ENCODE measurements around the gene CAB39. TPM values are rescaled to one million over a fixed set of nuclear protein-coding genes. Genes with fewer than 3 reads are reported as not detected.
A peak's percentile ranks its signal among the peaks of the same experiment; 100 is the strongest.

CAB39 gene
- total and polyA plus RNA-seq, 4 donors: 19.4 to 123 (median 57.1) TPM

- no peak overlapping the region for H3K27ac ChIP-seq (ENCODE audit: low read depth in 1 of 2, low read length in 1 of 2)
- peaks cover 0 to 68% (median 34%) of the 10 kb centered on the region in 5 donors for H3K4me1 ChIP-seq (ENCODE audit: control insufficient read depth in 5 of 5, insufficient read depth in 5 of 5, low read length in 5 of 5)
- 69 to 75% methylated on average over 13 to 15 of the region's 15 CpGs for WGBS, 2 donors
- no peaks in the 10 kb centered on the region for H3K27me3 ChIP-seq (ENCODE audit: control insufficient read depth in 3 of 3, insufficient read depth in 3 of 3, low read length in 2 of 3)
- no peak for ATAC-seq (ENCODE audit: insufficient read depth, low FRiP score)
- H3K36me3 ChIP-seq (ENCODE audit: control insufficient read depth in 4 of 4, insufficient read depth in 4 of 4, low read length in 4 of 4): no peaks in the 10 kb centered on the region
- no peak for TF ChIP-seq CTCF (IDR thresholded peaks at IDR 0.05; ENCODE audit: control extremely low read depth, extremely low read depth)
- no peaks in the 10 kb centered on the region for H3K9me3 ChIP-seq (ENCODE audit: control insufficient read depth in 4 of 4, insufficient read depth in 3 of 4, low read length in 3 of 4)
- H3K9ac ChIP-seq (ENCODE audit: insufficient read depth in 1 of 2, low read length in 2 of 2): peak overlapping the region; percentile 4 to 40
- peak; percentile 83 to 94 (median 87) for DNase-seq
- H3K4me3 ChIP-seq: no peak overlapping the region
Observed at GRCh38 chr2:230868161-230868946, 155.7 kb downstream of the CAB39 start.

GRCh38 chr2:230868947-230869913 is 156.6 kb downstream of the CAB39 start:
- H3K9ac ChIP-seq (ENCODE audit: insufficient read depth in 1 of 2, low read length in 2 of 2): peak overlapping the region; percentile 4 to 72
- H3K4me1 ChIP-seq (ENCODE audit: control insufficient read depth in 5 of 5, insufficient read depth in 5 of 5, low read length in 5 of 5): peaks cover 0 to 67% (median 34%) of the 10 kb centered on the region in 5 donors
- no peak overlapping the region for H3K27ac ChIP-seq (ENCODE audit: low read depth in 1 of 2, low read length in 1 of 2)
- WGBS, 2 donors: 59 to 73% methylated on average over 19 of the region's 19 CpGs
- DNase-seq: peak; percentile 91 to 96 (median 95)
- peaks cover 0 to 8% (median 0%) of the 10 kb centered on the region in 4 donors for H3K36me3 ChIP-seq (ENCODE audit: control insufficient read depth in 4 of 4, insufficient read depth in 4 of 4, low read length in 4 of 4)
- no peak for ATAC-seq (ENCODE audit: insufficient read depth, low FRiP score)
- H3K27me3 ChIP-seq (ENCODE audit: control insufficient read depth in 3 of 3, insufficient read depth in 3 of 3, low read length in 2 of 3): no peaks in the 10 kb centered on the region
- TF ChIP-seq CTCF (IDR thresholded peaks at IDR 0.05; ENCODE audit: control extremely low read depth, extremely low read depth): no peak
- H3K4me3 ChIP-seq: no peak overlapping the region
- H3K9me3 ChIP-seq (ENCODE audit: control insufficient read depth in 4 of 4, insufficient read depth in 3 of 4, low read length in 3 of 4): no peaks in the 10 kb centered on the region

- Histone ChIP-seq H3K4me1 (ENCODE audit: control insufficient read depth in 5 of 5, insufficient read depth in 5 of 5, low read length in 5 of 5) (peaks cover 0 to 64% (median 34%) of the 10 kb centered on the region in 5 donors), H3K4me3 (no peak overlapping the region), H3K27ac (ENCODE audit: low read depth in 1 of 2, low read length in 1 of 2) (no peak overlapping the region), H3K27me3 (ENCODE audit: control insufficient read depth in 3 of 3, insufficient read depth in 3 of 3, low read length in 2 of 3) (no peaks in the 10 kb centered on the region), H3K9ac (ENCODE audit: insufficient read depth in 1 of 2, low read length in 2 of 2) (peak overlapping the region in 1 of 2 donors; percentile 61), H3K9me3 (ENCODE audit: control insufficient read depth in 4 of 4, insufficient read depth in 3 of 4, low read length in 3 of 4) (no peaks in the 10 kb centered on the region), H3K36me3 (ENCODE audit: control insufficient read depth in 4 of 4, insufficient read depth in 4 of 4, low read length in 4 of 4) (peaks cover 0 to 15% (median 1%) of the 10 kb centered on the region in 4 donors)
- ATAC-seq (ENCODE audit: insufficient read depth, low FRiP score) (no peak), DNase-seq (peak in 2 of 3 donors; percentile 11 to 31)
- WGBS, 2 donors: 41 to 72% methylated on average over 11 of the region's 11 CpGs
- no peak for TF ChIP-seq CTCF (IDR thresholded peaks at IDR 0.05; ENCODE audit: control extremely low read depth, extremely low read depth)
Observed at GRCh38 chr2:230869914-230870543, 157.4 kb downstream of the CAB39 start.

Small RNA genes lying within 50 kb of the gene (small RNA-seq; reads per million reads assigned to genes)
- gene BANF1P3 (ENCODE audit: low replicate concordance) (0.06 reads per million), gene RNU6-268P (ENCODE audit: low replicate concordance) (not detected)

Other genes starting within 250 kb of the CAB39 start
- gene ITM2C, start 152.1 kb downstream of the CAB39 start, total RNA-seq: 10 to 100 TPM; 24.4 to 99.7 TPM
- gene ITM2C, start 152.1 kb downstream of the CAB39 start, polyA plus RNA-seq: 10 to 100 TPM; 18.0 to 21.7 TPM
- gene GPR55, start 212.4 kb downstream of the CAB39 start, total RNA-seq: under 1 TPM; 0.26 to 0.58 TPM
- gene GPR55, start 212.4 kb downstream of the CAB39 start, polyA plus RNA-seq: under 1 TPM; 0.18 to 0.33 TPM

Measured in lung (tissue), 13 donors.